ENCODE results near the gene TIGD3. TPM values are rescaled to one million over a fixed set of nuclear protein-coding genes. Genes with fewer than 3 reads are reported as not detected.

Gene TIGD3
- total RNA-seq, 2 experiments from 2014 or later, result 0.58 to 1.1 TPM

DNA sequence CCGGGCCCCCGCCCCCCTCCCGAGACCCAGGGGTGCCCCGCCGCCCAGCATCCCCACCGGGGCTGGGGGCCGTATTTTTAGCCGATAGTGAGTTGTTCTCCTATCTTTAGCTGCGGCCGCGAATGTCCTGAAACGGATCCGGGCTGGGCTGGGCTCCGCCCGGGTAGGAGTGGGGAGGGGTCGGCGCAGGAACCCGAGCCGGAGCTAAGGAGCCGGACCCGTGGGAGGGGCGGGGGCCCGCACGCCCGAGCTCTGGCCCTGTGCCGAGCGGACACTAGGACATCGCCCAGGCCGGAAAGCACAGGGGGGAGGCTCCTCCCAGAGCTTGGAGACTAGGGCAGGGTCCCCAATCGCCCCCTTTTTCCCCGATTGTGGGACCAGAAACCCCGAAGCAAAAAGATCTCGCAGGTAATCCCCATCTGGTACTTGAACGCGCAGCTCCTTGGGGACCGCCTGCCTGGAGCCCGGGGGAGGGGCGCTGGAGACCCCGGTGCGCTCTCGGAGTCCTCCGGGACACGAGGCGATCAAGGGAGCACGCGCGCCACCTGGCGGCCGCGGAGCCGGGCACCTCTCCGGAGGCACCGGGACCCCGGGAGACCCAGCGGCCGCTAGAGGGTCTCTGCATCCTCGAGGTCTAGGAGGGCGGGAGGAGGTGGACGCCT is 39.2 kb upstream of the TIGD3 start:
- Mint-ChIP-seq H3K9me3 (ENCODE audit: low read depth) (no peaks in the 10 kb centered on the region), H3K27ac (no peak overlapping the region), H3K4me1 (peaks cover 11% of the 10 kb centered on the region), H3K27me3 (peaks cover 5% of the 10 kb centered on the region), H3K4me3 (peak overlapping the region; percentile 73), H3K36me3 (ENCODE audit: low read depth) (no peaks in the 10 kb centered on the region)
- intact Hi-C loops (cut with DNase I, micrococcal nuclease), result loop anchor here (1.0 to 5.0 kb wide), 10 partner anchors 18 to 303 kb away; partner anchors contain the start of genes ARL2 (in 1 of the 2), DPF2 (in 1 of the 2), POLA2 (in 1 of the 2) and SYVN1 (in 1 of the 2)
- ChIA-PET POLR2A (interaction anchor here (1.0 to 1.4 kb wide), 5 partner anchors 15 to 193 kb away, joined by 3 to 6 read pairs (median 5); partner anchors contain the start of genes FAU, MRPL49 and POLA2), CTCF (interaction anchor here (0.6 to 4.3 kb wide), 31 partner anchors 10 to 641 kb away, joined by 3 to 87 read pairs (median 5); partner anchors contain the start of genes DPF2 and POLA2)
- DNase-seq, result peak; percentile 91
- peak; percentile 67 for ATAC-seq

DNA sequence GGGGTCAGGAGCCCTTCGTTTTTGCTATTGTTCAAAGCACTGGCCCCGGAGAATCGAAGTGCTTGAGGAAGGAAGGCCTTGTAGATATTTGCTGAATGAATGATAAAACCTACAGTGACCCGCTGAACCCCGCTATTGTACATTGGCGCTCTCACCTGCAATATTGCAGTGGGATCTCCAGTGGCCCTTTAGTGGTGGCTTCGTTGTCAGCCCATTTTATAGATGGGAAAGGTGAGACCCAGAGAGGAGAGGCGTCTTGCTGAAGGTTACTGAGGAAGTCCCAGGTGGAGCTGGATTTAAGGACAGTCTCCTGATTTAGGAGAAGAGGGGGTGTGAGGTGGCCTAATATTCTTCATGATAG is 38.7 kb upstream of the TIGD3 start:
- intact Hi-C loops (cut with DNase I, micrococcal nuclease), result loop anchor here (1.0 to 5.0 kb wide), 10 partner anchors 17 to 304 kb away; partner anchors contain the start of genes ARL2 (in 1 of the 2), DPF2 (in 1 of the 2), POLA2 (in 1 of the 2) and SYVN1 (in 1 of the 2)

DNA sequence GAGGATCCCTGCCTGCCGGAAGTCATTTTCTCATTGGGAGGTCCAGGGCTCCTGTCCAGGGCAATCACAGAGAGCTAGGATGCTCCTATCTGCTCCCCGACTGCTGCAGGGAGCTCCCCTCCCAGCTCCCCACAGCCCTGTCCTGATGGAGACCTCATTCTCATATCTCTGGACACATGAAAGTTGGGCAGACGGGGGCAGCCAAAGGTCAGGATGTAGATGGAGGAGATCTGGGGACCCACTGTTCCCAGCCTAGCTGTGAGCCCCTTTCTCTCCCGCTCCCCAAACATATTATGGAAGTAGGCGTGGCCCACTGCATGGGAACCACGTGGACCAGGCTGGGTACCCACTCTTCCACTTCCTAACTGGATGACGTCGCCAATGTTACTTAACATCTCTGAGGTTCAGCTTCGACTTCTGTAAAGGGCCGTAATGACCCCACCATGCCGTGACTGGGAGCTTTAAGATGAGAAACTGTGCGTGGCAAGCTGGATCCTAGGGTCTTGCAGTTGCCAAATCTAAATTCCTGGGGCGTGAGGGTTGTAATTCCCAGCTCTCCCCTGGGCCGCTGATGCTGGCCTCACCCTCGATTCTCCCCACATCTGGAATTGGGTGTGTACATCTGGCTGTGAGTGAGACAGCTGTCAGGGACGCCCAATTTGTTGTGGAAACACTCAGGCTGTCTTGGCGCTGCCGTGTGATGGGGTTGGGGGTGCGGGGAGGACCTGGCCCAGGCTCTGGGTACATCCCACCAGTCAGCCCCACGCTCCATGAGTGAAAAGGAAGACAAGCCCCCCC is 38.1 kb upstream of the TIGD3 start:
- no peak overlapping the region for H3K27ac Mint-ChIP-seq
- ChIA-PET POLR2A (interaction anchor here (1.2 to 1.4 kb wide), 3 partner anchors 13 to 55 kb away, joined by 5 to 6 read pairs (median 5); partner anchors contain the start of gene POLA2), CTCF (interaction anchor here (0.5 to 4.3 kb wide), 34 partner anchors 8 to 473 kb away, joined by 3 to 87 read pairs (median 4); partner anchors contain the start of genes DPF2 and POLA2)
- ATAC-seq (no peak), DNase-seq (no peak)
- intact Hi-C loops (cut with DNase I, micrococcal nuclease), result loop anchor here (5.0 kb wide), 2 partner anchors 39 to 304 kb away; partner anchors contain the start of gene ARL2 (in 1 of the 2)
- peaks cover 11% of the 10 kb centered on the region for H3K4me1 Mint-ChIP-seq
- peaks cover 5% of the 10 kb centered on the region for H3K27me3 Mint-ChIP-seq
- peak overlapping the region; percentile 73 for H3K4me3 Mint-ChIP-seq
- H3K9me3 Mint-ChIP-seq (ENCODE audit: low read depth), result no peaks in the 10 kb centered on the region
- no peaks in the 10 kb centered on the region for H3K36me3 Mint-ChIP-seq (ENCODE audit: low read depth)

More for the DNA sequence above, 38.7 kb upstream of the TIGD3 start:
- H3K9me3 Mint-ChIP-seq (ENCODE audit: low read depth), result no peaks in the 10 kb centered on the region
- POLR2A ChIA-PET, result interaction anchor here (1.2 to 1.4 kb wide), 3 partner anchors 14 to 54 kb away, joined by 5 to 6 read pairs (median 5); partner anchors contain the start of gene POLA2
- no peaks in the 10 kb centered on the region for H3K36me3 Mint-ChIP-seq (ENCODE audit: low read depth)
- H3K4me1 Mint-ChIP-seq, result peaks cover 11% of the 10 kb centered on the region
- CTCF ChIA-PET, result interaction anchor here (0.6 to 4.3 kb wide), 33 partner anchors 10 to 463 kb away, joined by 3 to 87 read pairs (median 5); partner anchors contain the start of genes DPF2 and POLA2
- DNase-seq, result no peak
- peak overlapping the region; percentile 73 for H3K4me3 Mint-ChIP-seq
- H3K27ac Mint-ChIP-seq, result no peak overlapping the region
- peaks cover 5% of the 10 kb centered on the region for H3K27me3 Mint-ChIP-seq
- ATAC-seq, result no peak

DNA sequence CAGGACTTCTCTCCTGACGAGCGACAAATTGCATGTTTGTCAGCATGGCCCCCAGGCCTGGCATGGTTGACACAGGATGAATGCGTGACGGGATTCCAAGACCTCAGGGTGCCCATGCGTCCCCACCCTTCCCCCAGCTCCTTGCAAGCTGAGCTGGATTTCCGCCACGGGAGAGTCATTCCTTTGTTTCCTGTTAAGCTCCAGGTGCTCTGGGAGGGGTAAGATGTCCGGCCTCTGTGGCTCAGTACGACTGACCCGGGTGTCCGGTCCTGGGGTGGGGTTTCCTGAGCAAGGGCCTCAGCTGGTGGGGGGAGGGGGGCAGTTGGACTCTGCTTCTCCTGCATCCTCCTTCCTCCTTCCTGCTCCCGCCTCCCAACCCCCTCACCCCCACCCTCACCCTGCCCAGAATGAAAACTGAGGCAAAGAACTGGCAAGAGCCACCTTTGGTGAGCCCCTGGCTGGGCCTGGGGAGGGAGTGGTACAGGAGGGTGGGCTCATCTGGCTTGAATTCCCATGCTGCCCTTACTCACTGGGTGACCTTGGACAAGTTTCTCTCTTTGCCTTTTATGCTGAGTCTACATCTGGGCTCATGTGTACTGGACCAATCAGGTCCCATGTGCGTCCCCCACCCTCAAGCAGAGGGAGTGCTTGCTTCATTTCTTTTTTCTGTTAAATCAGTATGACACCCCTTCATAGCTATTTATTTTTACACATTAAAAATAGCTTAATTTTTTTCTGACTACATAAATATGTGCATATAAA is 37.3 kb upstream of the TIGD3 start:
- H3K27me3 Mint-ChIP-seq, result peaks cover 5% of the 10 kb centered on the region

DNA sequence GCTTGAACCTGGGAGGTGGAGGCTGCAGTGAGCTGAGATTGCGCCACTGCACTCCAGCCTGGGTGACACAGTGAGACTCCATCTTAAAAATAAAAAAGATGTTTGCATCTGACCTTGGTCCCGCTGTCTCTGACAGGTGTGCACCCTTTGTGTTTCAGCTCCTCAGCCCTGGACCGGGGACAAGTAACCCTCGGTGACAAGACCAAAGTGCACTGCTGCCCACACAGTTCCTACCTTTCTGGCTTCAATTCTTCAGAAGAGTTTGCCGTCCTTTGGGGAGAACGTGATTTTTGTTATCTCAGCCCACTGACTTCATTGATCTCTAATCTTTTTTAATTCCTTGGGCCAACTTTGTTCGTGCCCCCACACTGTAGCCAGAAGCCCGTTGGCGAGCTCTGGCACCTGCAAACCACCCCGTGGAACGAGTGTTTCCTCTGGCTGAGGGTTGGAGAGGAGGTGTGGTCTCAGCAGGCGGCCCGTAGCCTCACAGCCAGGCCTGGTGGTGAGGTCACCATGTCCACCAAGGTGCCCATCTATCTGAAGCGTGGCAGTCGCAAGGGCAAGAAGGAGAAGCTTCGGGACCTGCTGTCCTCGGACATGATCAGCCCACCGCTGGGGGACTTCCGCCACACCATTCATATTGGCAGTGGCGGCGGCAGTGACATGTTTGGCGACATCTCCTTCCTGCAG is 34.0 kb upstream of the TIGD3 start:
- intact Hi-C loops (cut with DNase I, micrococcal nuclease), result no loop called here
- CTCF ChIA-PET, result interaction anchor here (0.6 to 4.3 kb wide), 4 partner anchors 10 to 95 kb away, joined by 3 to 20 read pairs (median 5); partner anchors contain the start of gene DPF2
- Mint-ChIP-seq H3K4me1 (peaks cover 3% of the 10 kb centered on the region), H3K36me3 (ENCODE audit: low read depth) (no peaks in the 10 kb centered on the region), H3K27me3 (peaks cover 2% of the 10 kb centered on the region), H3K4me3 (no peak overlapping the region), H3K27ac (no peak overlapping the region), H3K9me3 (ENCODE audit: low read depth) (no peaks in the 10 kb centered on the region)
- ATAC-seq, result no peak
- no peak for DNase-seq
- POLR2A ChIA-PET, result interaction anchor here (0.6 kb wide), 1 partner anchor 129 kb away, joined by 3 read pairs; no protein-coding TSS in a partner anchor

More for the DNA sequence above, 37.3 kb upstream of the TIGD3 start:
- ATAC-seq (no peak), DNase-seq (no peak)
- H3K4me3 Mint-ChIP-seq, result no peak overlapping the region
- CTCF ChIA-PET, result interaction anchor here (1.0 to 4.3 kb wide), 16 partner anchors 10 to 220 kb away, joined by 3 to 87 read pairs (median 6); partner anchors contain the start of genes DPF2 and POLA2
- peaks cover 11% of the 10 kb centered on the region for H3K4me1 Mint-ChIP-seq
- H3K9me3 Mint-ChIP-seq (ENCODE audit: low read depth), result no peaks in the 10 kb centered on the region
- H3K27ac Mint-ChIP-seq, result no peak overlapping the region
- intact Hi-C loops (cut with DNase I, micrococcal nuclease), result loop anchor here (5.0 kb wide), 2 partner anchors 40 to 305 kb away; partner anchors contain the start of gene ARL2 (in 1 of the 2)
- no peaks in the 10 kb centered on the region for H3K36me3 Mint-ChIP-seq (ENCODE audit: low read depth)
- POLR2A ChIA-PET, result no interaction called here

DNA sequence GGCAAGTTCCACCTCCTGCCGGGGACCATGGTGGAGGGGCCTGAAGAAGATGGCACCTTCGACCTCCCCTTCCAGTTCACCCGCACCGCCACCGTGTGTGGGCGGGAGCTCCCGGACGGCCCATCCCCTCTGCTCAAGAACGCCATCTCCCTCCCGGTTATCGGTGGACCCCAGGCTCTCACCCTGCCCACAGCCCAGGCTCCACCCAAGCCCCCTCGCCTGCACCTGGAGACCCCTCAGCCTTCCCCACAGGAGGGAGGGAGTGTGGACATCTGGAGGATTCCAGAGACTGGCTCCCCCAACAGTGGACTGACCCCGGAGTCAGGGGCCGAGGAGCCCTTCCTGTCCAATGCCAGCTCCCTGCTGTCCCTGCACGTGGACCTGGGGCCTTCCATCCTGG is 33.5 kb upstream of the TIGD3 start:
- ChIA-PET CTCF (interaction anchor here (0.6 to 4.3 kb wide), 4 partner anchors 10 to 96 kb away, joined by 3 to 20 read pairs (median 5); partner anchors contain the start of gene DPF2), POLR2A (no interaction called here)
- intact Hi-C loops (cut with DNase I, micrococcal nuclease), result no loop called here
- Mint-ChIP-seq H3K4me1 (no peaks in the 10 kb centered on the region), H3K27ac (no peak overlapping the region), H3K27me3 (peaks cover 2% of the 10 kb centered on the region), H3K9me3 (ENCODE audit: low read depth) (no peaks in the 10 kb centered on the region), H3K4me3 (no peak overlapping the region), H3K36me3 (ENCODE audit: low read depth) (no peaks in the 10 kb centered on the region)
- ATAC-seq (no peak), DNase-seq (no peak)

DNA sequence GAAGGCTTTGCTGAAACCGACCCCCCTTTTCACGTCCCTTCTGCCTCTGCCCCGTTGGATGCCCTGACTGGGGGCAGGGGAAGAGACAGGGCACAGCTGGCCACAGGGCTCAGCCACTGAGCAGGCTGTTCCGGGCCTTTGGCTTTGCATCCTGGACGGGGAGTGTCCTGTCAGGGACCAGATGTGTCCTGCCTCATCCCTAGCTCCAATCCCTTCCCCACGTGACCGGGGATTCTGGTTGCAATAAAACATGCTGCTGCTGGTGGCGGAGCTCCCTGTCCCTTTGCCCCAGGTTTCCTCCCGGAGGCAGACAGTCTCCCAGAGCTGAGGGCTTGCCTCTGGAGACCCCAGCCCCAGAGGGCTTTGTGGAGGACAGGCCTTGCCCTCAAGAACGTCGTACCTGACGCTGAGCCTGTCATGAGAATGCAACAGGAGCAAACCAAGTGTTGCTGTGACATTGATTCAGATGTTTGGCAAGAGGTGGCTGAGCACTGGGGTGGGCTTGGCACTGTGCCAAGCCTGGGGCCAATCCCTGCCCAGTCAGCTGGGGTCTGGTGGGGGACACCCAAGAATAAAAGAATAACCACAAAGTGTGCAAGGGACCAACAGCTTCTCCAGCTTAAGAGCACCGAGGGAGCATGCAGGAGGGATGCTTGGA is 32.6 kb upstream of the TIGD3 start:
- Mint-ChIP-seq H3K4me3 (no peak overlapping the region), H3K4me1 (no peaks in the 10 kb centered on the region), H3K9me3 (ENCODE audit: low read depth) (no peaks in the 10 kb centered on the region), H3K27me3 (peaks cover 2% of the 10 kb centered on the region), H3K36me3 (ENCODE audit: low read depth) (no peaks in the 10 kb centered on the region), H3K27ac (no peak overlapping the region)
- POLR2A ChIA-PET, result no interaction called here
- intact Hi-C loops (cut with DNase I, micrococcal nuclease), result no loop called here
- no peak for DNase-seq
- no peak for ATAC-seq
- CTCF ChIA-PET, result interaction anchor here (0.6 to 4.3 kb wide), 3 partner anchors 9 to 383 kb away, joined by 3 to 20 read pairs (median 3); no protein-coding TSS in a partner anchor

DNA sequence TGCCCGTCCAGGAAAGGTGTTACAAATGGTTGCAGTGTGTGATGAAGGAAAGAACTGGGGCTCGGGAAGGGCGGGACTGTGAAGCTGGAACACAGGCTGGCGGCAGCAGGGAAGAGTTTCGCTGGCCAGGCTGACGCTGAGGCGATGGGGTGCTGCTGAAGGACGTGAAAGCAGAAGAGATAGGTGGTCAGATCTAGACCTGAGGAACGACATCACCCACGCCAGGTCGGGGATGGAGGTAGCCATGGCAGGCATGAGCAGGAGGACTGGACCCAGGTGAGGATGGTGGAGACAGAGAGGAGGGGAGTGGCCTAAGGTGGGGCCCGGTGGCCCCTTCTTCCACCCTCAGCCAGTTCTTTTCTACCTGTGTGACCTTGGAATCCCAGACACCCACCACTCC is 30.7 kb upstream of the TIGD3 start:
- no peaks in the 10 kb centered on the region for H3K4me1 Mint-ChIP-seq
- no peaks in the 10 kb centered on the region for H3K36me3 Mint-ChIP-seq (ENCODE audit: low read depth)
- no peaks in the 10 kb centered on the region for H3K9me3 Mint-ChIP-seq (ENCODE audit: low read depth)
- ATAC-seq, result no peak
- H3K27me3 Mint-ChIP-seq, result peaks cover 2% of the 10 kb centered on the region
- no peak for DNase-seq
- H3K4me3 Mint-ChIP-seq, result no peak overlapping the region
- intact Hi-C loops (cut with DNase I, micrococcal nuclease), result no loop called here
- no peak overlapping the region for H3K27ac Mint-ChIP-seq
- ChIA-PET CTCF (interaction anchor here (0.7 to 1.2 kb wide), 2 partner anchors 8 to 220 kb away, joined by 4 read pairs; no protein-coding TSS in a partner anchor), POLR2A (interaction anchor here (0.5 kb wide), 1 partner anchor 1837 kb away, joined by 3 read pairs; no protein-coding TSS in a partner anchor)

DNA sequence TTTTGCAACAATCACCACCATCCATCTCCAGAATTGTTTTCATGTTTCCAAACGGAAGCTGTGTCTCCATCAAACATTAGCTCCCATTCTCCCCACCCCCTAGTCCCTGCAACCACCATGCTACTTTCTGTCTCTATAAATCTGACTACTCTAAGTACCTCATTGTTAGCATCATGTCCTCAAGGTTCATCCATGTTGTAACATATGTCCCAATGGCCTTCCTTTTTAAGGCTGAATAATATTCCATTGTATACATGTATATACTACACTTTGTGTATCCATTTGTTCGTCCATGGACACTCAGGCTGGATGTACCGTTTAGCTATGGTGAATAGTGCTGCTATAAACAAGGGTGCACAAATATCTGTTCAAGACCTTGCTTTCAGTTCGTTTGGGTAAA is 29.1 kb upstream of the TIGD3 start:
- H3K4me1 Mint-ChIP-seq, result peaks cover 7% of the 10 kb centered on the region
- CTCF ChIA-PET, result interaction anchor here (1.5 to 5.7 kb wide), 2 partner anchors 10 to 89 kb away, joined by 3 to 86 read pairs; partner anchors contain the start of gene CDC42EP2

More for the DNA sequence above, 29.1 kb upstream of the TIGD3 start:
- POLR2A ChIA-PET, result interaction anchor here (0.6 kb wide), 1 partner anchor 13 kb away, joined by 3 read pairs; no protein-coding TSS in a partner anchor
- H3K27me3 Mint-ChIP-seq, result peaks cover 2% of the 10 kb centered on the region
- no peak overlapping the region for H3K4me3 Mint-ChIP-seq
- H3K27ac Mint-ChIP-seq, result no peak overlapping the region
- intact Hi-C loops (cut with DNase I, micrococcal nuclease), result no loop called here
- H3K36me3 Mint-ChIP-seq (ENCODE audit: low read depth), result no peaks in the 10 kb centered on the region
- H3K9me3 Mint-ChIP-seq (ENCODE audit: low read depth), result no peaks in the 10 kb centered on the region
- no peak for ATAC-seq
- DNase-seq, result no peak
